Measurements from ENCODE around the gene ZNF70. TPM values are rescaled to one million over a fixed set of nuclear protein-coding genes. Genes with fewer than 3 reads are reported as not detected.

Gene ZNF70
- total and polyA plus RNA-seq, 2 of the 13 experiments (the other 11 are each of a cell fraction or from before 2014, with no cell fraction given) = 0.62 to 3.6 TPM

- no peak for TF ChIP-seq IKZF1 (IDR thresholded peaks at IDR 0.05)
- TF ChIP-seq SOX5 (CRISPR knock-in tag; IDR thresholded peaks at IDR 0.05; ENCODE audit: borderline replicate concordance) = no peak
- TF ChIP-seq ZNF816 (CRISPR knock-in tag; IDR thresholded peaks at IDR 0.05; ENCODE audit: borderline replicate concordance) = peak; percentile 81; the same call in 1 of the 2 replicates
- TF ChIP-seq ZNF792 (CRISPR knock-in tag; IDR thresholded peaks at IDR 0.05) = no peak
- no peak for TF ChIP-seq ZFAT (CRISPR knock-in tag; conservative IDR thresholded peaks at IDR 0.05)
- no peak for TF ChIP-seq CREB1 (IDR thresholded peaks at IDR 0.05)
- TF ChIP-seq CREB1 (CRISPR knock-in tag; IDR thresholded peaks at IDR 0.05) = no peak
- peak; percentile 94 for TF ChIP-seq CSRNP1 (CRISPR knock-in tag; IDR thresholded peaks at IDR 0.05)
- TF ChIP-seq GABPA (IDR thresholded peaks at IDR 0.05; ENCODE audit: low read depth, low read length) = no peak
- TF ChIP-seq GABPA (CRISPR knock-in tag; IDR thresholded peaks at IDR 0.05; ENCODE audit: low read depth) = no peak
- TF ChIP-seq ZNF576 (CRISPR knock-in tag; IDR thresholded peaks at IDR 0.05) = no peak
- no peak; the same call in 1 of the 2 replicates for TF ChIP-seq ZBTB14 (CRISPR knock-in tag; IDR thresholded peaks at IDR 0.05)
- peak; percentile 54 for TF ChIP-seq ZBTB7B (CRISPR knock-in tag; IDR thresholded peaks at IDR 0.05)
- no peak for TF ChIP-seq ZNF75D (CRISPR knock-in tag; IDR thresholded peaks at IDR 0.05; ENCODE audit: borderline replicate concordance)
- 0 out of 2 replicates have a peak, but pooled peaks have one; percentile 36 for TF ChIP-seq RBAK (CRISPR knock-in tag; IDR thresholded peaks at IDR 0.05)
- TF ChIP-seq SMC3 (IDR thresholded peaks at IDR 0.05; ENCODE audit: low read length) = peak; percentile 54; the same call in 1 of the 2 replicates
- no peak for TF ChIP-seq NPAS2 (CRISPR knock-in tag; IDR thresholded peaks at IDR 0.05; ENCODE audit: borderline replicate concordance)
- no peak for TF ChIP-seq FOXO1 (CRISPR knock-in tag; IDR thresholded peaks at IDR 0.05)
- peak; percentile 64; the same call in 1 of the 2 replicates for TF ChIP-seq ZNF383 (CRISPR knock-in tag; IDR thresholded peaks at IDR 0.05; ENCODE audit: borderline replicate concordance)
- 0 out of 2 replicates have a peak, but pooled peaks have one; percentile 10 for TF ChIP-seq FOXK1 (CRISPR knock-in tag; IDR thresholded peaks at IDR 0.05; ENCODE audit: borderline replicate concordance, low read depth)
- TF ChIP-seq POGZ (CRISPR knock-in tag; IDR thresholded peaks at IDR 0.05) = no peak
- TF ChIP-seq PRDM4 (CRISPR knock-in tag; IDR thresholded peaks at IDR 0.05; ENCODE audit: borderline replicate concordance) = no peak
- TF ChIP-seq SNAI1 (CRISPR knock-in tag; IDR thresholded peaks at IDR 0.05; ENCODE audit: borderline replicate concordance) = no peak; the same call in 1 of the 2 replicates
- 0 out of 2 replicates have a peak, but pooled peaks have one; percentile 67 for TF ChIP-seq ZSCAN29 (CRISPR knock-in tag; conservative IDR thresholded peaks at IDR 0.05)
- no peak for TF ChIP-seq GTF2F1 (IDR thresholded peaks at IDR 0.05; ENCODE audit: low read length)
Observed at GRCh38 chr22:23767673-23768548, 17.0 kb upstream of the ZNF70 start, which contains the start of gene CHCHD10 (continued).
